GM12878 (cell line): ENCODE measurements around the gene ANXA9.

Experiments
- ATF7 ChIP-seq: fragments of 450-650 bp; IDR thresholded peaks from 2 replicates; pipeline ENCODE4 v1.6.1; 2016; ENCODE audit warnings: low read depth, mild to moderate bottlenecking
- CEBPB ChIP-seq, 2 experiments: fragments of 150-350 bp in 1 of 2; IDR thresholded peaks; 2 replicates each; pipeline ENCODE4 v1.6.1; 2012 to 2014; ENCODE audit warnings: low read depth in 2 of 2, low read length in 2 of 2, borderline replicate concordance in 1 of 2, inconsistent platforms in 1 of 2
- CHD1 ChIP-seq: IDR thresholded peaks from 2 replicates; pipeline ENCODE4 v1.6.1; 2012; ENCODE audit warnings: low read depth, low read length, improper control_type of control experiment
- CHD2 ChIP-seq: IDR thresholded peaks from 2 replicates; pipeline ENCODE4 v1.6.1; 2011; ENCODE audit warnings: low read depth, low read length, improper control_type of control experiment, borderline replicate concordance
- CTCF ChIP-seq, 3 experiments: IDR thresholded peaks in 2 of 3; conservative IDR thresholded peaks in 1 of 3; 2 replicates each; pipeline ENCODE4 v1.5.1; 2011; ENCODE audit warnings: low read depth in 3 of 3, low read length in 3 of 3, mild to moderate bottlenecking in 3 of 3, control low read depth in 2 of 3, moderate library complexity in 2 of 3, inconsistent platforms in 1 of 3, mixed read lengths in 1 of 3; ENCODE audit not compliant: control insufficient read depth in 2 of 3, insufficient read depth in 1 of 3; ENCODE audit errors: extremely low read depth in 1 of 3
- FOS ChIP-seq: IDR thresholded peaks from 3 replicates; pipeline ENCODE4 v1.6.1; 2011; ENCODE audit warnings: borderline replicate concordance; ENCODE audit not compliant: insufficient read length; ENCODE audit errors: extremely low read depth
- FOXM1 ChIP-seq: IDR thresholded peaks from 2 replicates; pipeline ENCODE4 v1.6.1; 2012; ENCODE audit warnings: low read depth, mild to moderate bottlenecking, inconsistent platforms, low read length, moderate library complexity
- JUND ChIP-seq: IDR thresholded peaks from 2 replicates; pipeline ENCODE4 v1.6.1; 2012; ENCODE audit warnings: low read depth, mild to moderate bottlenecking, low read length, improper control_type of control experiment, moderate library complexity
- PKNOX1 ChIP-seq: fragments of 450-650 bp; IDR thresholded peaks from 2 replicates; pipeline ENCODE4 v1.6.1; 2016; ENCODE audit warnings: mild to moderate bottlenecking
- POU2F2 ChIP-seq: IDR thresholded peaks from 3 replicates; pipeline ENCODE4 v1.6.1; 2011; ENCODE audit warnings: low read depth, mild to moderate bottlenecking, low read length, borderline replicate concordance
- ZSCAN29 ChIP-seq: fragments of 450-650 bp; IDR thresholded peaks from 2 replicates; pipeline ENCODE4 v1.6.1; 2017; ENCODE audit warnings: mild to moderate bottlenecking, moderate library complexity

- TF ChIP-seq ZSCAN29 (no peak), POU2F2 (no peak), ATF7 (no peak), CHD1 (no peak), CTCF (IDR thresholded peaks at IDR 0.05 in 2 of 3, conservative IDR thresholded peaks at IDR 0.05 in 1 of 3; ENCODE audit: control insufficient read depth in 2 of 3, extremely low read depth in 1 of 3, insufficient read depth in 1 of 3, low read depth in 3 of 3, low read length in 3 of 3) (no peak), FOXM1 (no peak), PKNOX1 (no peak), JUND (no peak), CHD2 (no peak), FOS (no peak), CEBPB (IDR thresholded peaks at IDR 0.05; ENCODE audit: borderline replicate concordance in 1 of 2, low read depth in 2 of 2, low read length in 2 of 2) (no peak)
Measured at GRCh38 chr1:150972417-150972940, 9.6 kb upstream of the ANXA9 start.
